IPS-NIHi11 (cell line): ENCODE measurements around the gene ADARB2.
A peak's percentile ranks its signal among the peaks of the same experiment; 100 is the strongest.
"Not testable (repeated sequence)": the region's sequence is repeated elsewhere in the genome, so short reads cannot be mapped to it uniquely, and the experiment has no call there.

Experiments used
- DNase-seq: peaks from one replicate; pipeline ENCODE4 v3.0.0; 2012; ENCODE audit warnings: mixed read lengths, low spot score

Gene ADARB2

GRCh38 chr10:1737222-1738061 is at the start of gene ADARB2:
Gene ADARB2 (minus strand): TSS chr10:1737525.
- peak; percentile 85 for DNase-seq

GRCh38 chr10:1785835-1786234 is 48.5 kb upstream of the ADARB2 start:
- no peak for DNase-seq

GRCh38 chr10:1782841-1783240 is 45.5 kb upstream of the ADARB2 start:
- DNase-seq: no peak

GRCh38 chr10:1779796-1780195 is 42.5 kb upstream of the ADARB2 start:
- no peak for DNase-seq

GRCh38 chr10:1778375-1778969 is 41.1 kb upstream of the ADARB2 start:
- no peak for DNase-seq

- no peak for DNase-seq
Observed at GRCh38 chr10:1776127-1776662, 38.9 kb upstream of the ADARB2 start.

GRCh38 chr10:1774796-1775195 is 37.5 kb upstream of the ADARB2 start:
- DNase-seq: peak; percentile 53

- DNase-seq: not testable (repeated sequence)
Observed at GRCh38 chr10:1773204-1773603, 35.9 kb upstream of the ADARB2 start.

GRCh38 chr10:1766049-1766448 is 28.7 kb upstream of the ADARB2 start:
- no peak for DNase-seq

GRCh38 chr10:1762076-1762475 is 24.8 kb upstream of the ADARB2 start:
- no peak for DNase-seq

- peak; percentile 35 for DNase-seq
Observed at GRCh38 chr10:1754506-1755153, 17.3 kb upstream of the ADARB2 start.

- DNase-seq: no peak
Observed at GRCh38 chr10:1752153-1752552, 14.8 kb upstream of the ADARB2 start.

- DNase-seq: no peak
Observed at GRCh38 chr10:1747590-1748157, 10.3 kb upstream of the ADARB2 start.

- no peak for DNase-seq
Observed at GRCh38 chr10:1746796-1747195, 9.5 kb upstream of the ADARB2 start.

- no peak for DNase-seq
Observed at GRCh38 chr10:1745780-1746456, 8.6 kb upstream of the ADARB2 start.

- DNase-seq: no peak
Observed at GRCh38 chr10:1744524-1744923, 7.2 kb upstream of the ADARB2 start.

- no peak for DNase-seq
Observed at GRCh38 chr10:1743141-1743540, 5.8 kb upstream of the ADARB2 start.

- no peak for DNase-seq
Observed at GRCh38 chr10:1741450-1741849, 4.1 kb upstream of the ADARB2 start.

- no peak for DNase-seq
Observed at GRCh38 chr10:1739751-1740150, 2.4 kb upstream of the ADARB2 start.

- no peak for DNase-seq
Observed at GRCh38 chr10:1738950-1739349, 1.6 kb upstream of the ADARB2 start.

- DNase-seq: peak; percentile 52
Observed at GRCh38 chr10:1736972-1737221, 428 bp downstream of the ADARB2 start.
